Neuronal stem cell (in vitro differentiated cells): ENCODE measurements around the gene SLC49A3.

Experiments
- DNase-seq: peaks from one replicate; pipeline ENCODE4 v3.0.0-alpha.2; 2013; ENCODE audit warnings: low spot score
- H2AFZ ChIP-seq: one replicate; pipeline ENCODE4 v1.6.1; 2013; ENCODE audit warnings: mild to moderate bottlenecking, low read length, inconsistent platforms
- H2AK5ac ChIP-seq: 2 replicates; pipeline ENCODE4 v1.6.1; 2013; ENCODE audit warnings: low read depth, mild to moderate bottlenecking, inconsistent platforms, low read length, moderate library complexity, mixed read lengths
- H2BK120ac ChIP-seq: 2 replicates; pipeline ENCODE4 v1.6.1; 2013; ENCODE audit warnings: low read depth, mild to moderate bottlenecking, inconsistent platforms, low read length, moderate library complexity, mixed read lengths
- H2BK12ac ChIP-seq: one replicate; pipeline ENCODE4 v1.6.1; 2013; ENCODE audit warnings: low read length, inconsistent platforms
- H2BK15ac ChIP-seq: 2 replicates; pipeline ENCODE4 v1.6.1; 2013; ENCODE audit warnings: mild to moderate bottlenecking, low read length, inconsistent platforms, mixed read lengths
- H2BK5ac ChIP-seq: one replicate; pipeline ENCODE4 v1.6.1; 2013; ENCODE audit warnings: inconsistent platforms, mild to moderate bottlenecking, low read length, moderate library complexity
- H3K14ac ChIP-seq: one replicate; pipeline ENCODE4 v1.6.1; 2013; ENCODE audit warnings: low read length, inconsistent platforms
- H3K18ac ChIP-seq: 2 replicates; pipeline ENCODE4 v1.6.1; 2013; ENCODE audit warnings: low read length, inconsistent platforms
- H3K23ac ChIP-seq: 2 replicates; pipeline ENCODE4 v1.6.1; 2013; ENCODE audit warnings: low read depth, mild to moderate bottlenecking, mixed read lengths, low read length, inconsistent platforms; ENCODE audit not compliant: poor library complexity
- H3K27ac ChIP-seq: replicated peaks from 3 replicates; pipeline ENCODE4 v1.5.1; 2013; ENCODE audit warnings: low read length, inconsistent platforms
- H3K27me3 ChIP-seq, 3 experiments: 2 replicates each; pipeline ENCODE4 v1.6.1; 2013; ENCODE audit warnings: low read length in 3 of 3, mild to moderate bottlenecking in 2 of 3, inconsistent platforms in 1 of 3, low read depth in 1 of 3, mixed read lengths in 1 of 3, moderate library complexity in 1 of 3; ENCODE audit not compliant: control insufficient read depth in 3 of 3, insufficient read depth in 3 of 3
- H3K36me3 ChIP-seq, 2 donors: replicated peaks in 1 of 2; 2 replicates each; pipeline ENCODE4 v1.6.1; 2013; ENCODE audit warnings: low read length in 2 of 2; ENCODE audit not compliant: control insufficient read depth in 2 of 2, insufficient read depth in 2 of 2
- H3K4ac ChIP-seq: 2 replicates; pipeline ENCODE4 v1.6.1; 2013; ENCODE audit warnings: inconsistent platforms, mild to moderate bottlenecking, low read length, moderate library complexity
- H3K4me1 ChIP-seq, 2 donors: 1 replicate in 1 of 2; 2 replicates in 1 of 2; pipeline ENCODE4 v1.6.1; 2013; ENCODE audit warnings: low read length in 2 of 2, low read depth in 1 of 2; ENCODE audit not compliant: control insufficient read depth in 2 of 2, insufficient read depth in 1 of 2
- H3K4me2 ChIP-seq: one replicate; pipeline ENCODE4 v1.6.1; 2013; ENCODE audit warnings: mild to moderate bottlenecking, low read length, inconsistent platforms; ENCODE audit not compliant: insufficient read depth, poor library complexity, severe bottlenecking
- H3K4me3 ChIP-seq, 2 donors: 2 replicates each; pipeline ENCODE4 v1.5.1; 2013; ENCODE audit warnings: low read length in 2 of 2, mild to moderate bottlenecking in 2 of 2, inconsistent platforms in 1 of 2, moderate library complexity in 1 of 2
- H3K79me1 ChIP-seq: one replicate; pipeline ENCODE4 v1.6.1; 2013; ENCODE audit warnings: low read depth, mild to moderate bottlenecking, inconsistent platforms, low read length, moderate library complexity
- H3K9ac ChIP-seq: one replicate; pipeline ENCODE4 v1.6.1; 2013; ENCODE audit warnings: mild to moderate bottlenecking, low read depth, low read length, inconsistent platforms; ENCODE audit not compliant: poor library complexity
- H3K9me3 ChIP-seq, 2 donors: replicated peaks in 1 of 2; 2 replicates each; pipeline versions ENCODE3 to v1.6.1; 2013; ENCODE audit warnings: low read length in 2 of 2, mild to moderate bottlenecking in 2 of 2, inconsistent platforms in 1 of 2, low read depth in 1 of 2, mixed read lengths in 1 of 2, moderate library complexity in 1 of 2; ENCODE audit not compliant: control insufficient read depth in 2 of 2, insufficient read depth in 1 of 2
- H4K8ac ChIP-seq: one replicate; pipeline ENCODE4 v1.6.1; 2013; ENCODE audit warnings: low read depth, mild to moderate bottlenecking, inconsistent platforms, low read length, moderate library complexity
- H4K91ac ChIP-seq: one replicate; pipeline ENCODE4 v1.6.1; 2013; ENCODE audit warnings: low read length, low read depth, mild to moderate bottlenecking, inconsistent platforms; ENCODE audit not compliant: poor library complexity
- WGBS, 2 donors: extraction: QIAGEN DNeasy Blood & Tissue Kit; methylation state at CpG; one replicate each; pipeline ENCODE4 v1.1.7; 2013; ENCODE audit warnings: missing lambda C conversion rate in 2 of 2, mixed read lengths in 1 of 2; ENCODE audit not compliant: insufficient read length in 2 of 2, insufficient replicate concordance in 1 of 2; ENCODE audit errors: extremely low coverage in 2 of 2; 5-methylcytosine and 5-hydroxymethylcytosine counted together

The SLC49A3 gene

GRCh38 chr4:679104-679481 is 9.9 kb downstream of the SLC49A3 start:
- no peak overlapping the region for H2BK12ac ChIP-seq
- H3K27ac ChIP-seq: no peak overlapping the region
- H3K79me1 ChIP-seq: peaks cover 4% of the 10 kb centered on the region
- no peak overlapping the region for H3K4ac ChIP-seq
- H2AFZ ChIP-seq: no peak overlapping the region
- no CpG with 5 or more reads among the region's 13 CpGs for WGBS, 2 donors
- no peak overlapping the region for H2BK5ac ChIP-seq
- no peaks in the 10 kb centered on the region for H3K36me3 ChIP-seq
- no peaks in the 10 kb centered on the region for H3K9me3 ChIP-seq
- H3K23ac ChIP-seq: peak overlapping the region; percentile 91
- H4K91ac ChIP-seq: no peak overlapping the region
- peak overlapping the region; percentile 92 for H2BK15ac ChIP-seq
- H3K9ac ChIP-seq: peak overlapping the region; percentile 3
- peak overlapping the region; percentile 99 for H2AK5ac ChIP-seq
- peak overlapping the region; percentile 57 for H3K18ac ChIP-seq
- H4K8ac ChIP-seq: no peak overlapping the region
- peaks cover 11 to 13% of the 10 kb centered on the region in 2 donors for H3K4me1 ChIP-seq
- DNase-seq: no peak
- H3K27me3 ChIP-seq: peaks cover 0 to 9% (median 2%) of the 10 kb centered on the region in 3 experiments
- H2BK120ac ChIP-seq: no peak overlapping the region
- no peak overlapping the region for H3K4me2 ChIP-seq
- no peak overlapping the region for H3K14ac ChIP-seq
- H3K4me3 ChIP-seq: no peak overlapping the region

GRCh38 chr4:678331-679103 is 10.4 kb downstream of the SLC49A3 start:
- H3K14ac ChIP-seq: no peak overlapping the region
- no peak overlapping the region for H2BK120ac ChIP-seq
- no peak overlapping the region for H2BK5ac ChIP-seq
- no peak overlapping the region for H3K4ac ChIP-seq
- no peak overlapping the region for H3K27ac ChIP-seq
- peaks cover 5% of the 10 kb centered on the region for H3K79me1 ChIP-seq
- H3K18ac ChIP-seq: no peak overlapping the region
- H3K4me3 ChIP-seq: no peak overlapping the region
- DNase-seq: no peak
- H3K9me3 ChIP-seq: no peaks in the 10 kb centered on the region
- no peak overlapping the region for H4K91ac ChIP-seq
- peaks cover 11% of the 10 kb centered on the region in 2 donors for H3K4me1 ChIP-seq
- H2AFZ ChIP-seq: no peak overlapping the region
- H3K36me3 ChIP-seq: no peaks in the 10 kb centered on the region
- H3K4me2 ChIP-seq: no peak overlapping the region
- WGBS, 2 donors: no CpG with 5 or more reads among the region's 14 CpGs
- H3K23ac ChIP-seq: peak overlapping the region; percentile 98
- peak overlapping the region; percentile 70 for H3K9ac ChIP-seq
- peak overlapping the region; percentile 92 for H2BK15ac ChIP-seq
- H4K8ac ChIP-seq: no peak overlapping the region
- H2AK5ac ChIP-seq: peak overlapping the region; percentile 99
- peaks cover 0 to 9% (median 2%) of the 10 kb centered on the region in 3 experiments for H3K27me3 ChIP-seq
- no peak overlapping the region for H2BK12ac ChIP-seq

GRCh38 chr4:677431-678293 is 11.3 kb downstream of the SLC49A3 start:
- no peaks in the 10 kb centered on the region for H3K9me3 ChIP-seq
- H3K4me3 ChIP-seq: peak overlapping the region in 1 of 2 donors; percentile 38
- H3K9ac ChIP-seq: peak overlapping the region; percentile 70
- no peak overlapping the region for H3K4me2 ChIP-seq
- H3K27me3 ChIP-seq: peaks cover 0 to 9% (median 2%) of the 10 kb centered on the region in 3 experiments
- H3K4ac ChIP-seq: no peak overlapping the region
- no peak overlapping the region for H2BK120ac ChIP-seq
- H3K4me1 ChIP-seq: peaks cover 16% of the 10 kb centered on the region in 2 donors
- no peak overlapping the region for H4K8ac ChIP-seq
- H4K91ac ChIP-seq: no peak overlapping the region
- peaks cover 0 to 7% of the 10 kb centered on the region in 2 donors for H3K36me3 ChIP-seq
- H2AFZ ChIP-seq: no peak overlapping the region
- H3K18ac ChIP-seq: peak overlapping the region; percentile 80
- peak overlapping the region; percentile 85 for H2BK15ac ChIP-seq
- no peak overlapping the region for H3K27ac ChIP-seq
- no peak for DNase-seq
- peak overlapping the region; percentile 63 for H2AK5ac ChIP-seq
- peak overlapping the region; percentile 82 for H3K14ac ChIP-seq
- H2BK12ac ChIP-seq: no peak overlapping the region
- peak overlapping the region; percentile 13 for H2BK5ac ChIP-seq
- peaks cover 7% of the 10 kb centered on the region for H3K79me1 ChIP-seq
- peak overlapping the region; percentile 98 for H3K23ac ChIP-seq
- WGBS, 2 donors: no CpG with 5 or more reads among the region's 26 CpGs

GRCh38 chr4:676871-677235 is 12.1 kb downstream of the SLC49A3 start:
- no peak overlapping the region for H3K18ac ChIP-seq
- no peak overlapping the region for H4K91ac ChIP-seq
- H3K4me1 ChIP-seq: peaks cover 16% of the 10 kb centered on the region in 2 donors
- no peak overlapping the region for H2BK15ac ChIP-seq
- H3K27ac ChIP-seq: no peak overlapping the region
- H3K14ac ChIP-seq: no peak overlapping the region
- no peak overlapping the region for H3K4me2 ChIP-seq
- no peak overlapping the region for H2BK120ac ChIP-seq
- peaks cover 0 to 9% (median 2%) of the 10 kb centered on the region in 3 experiments for H3K27me3 ChIP-seq
- no peaks in the 10 kb centered on the region for H3K9me3 ChIP-seq
- H3K36me3 ChIP-seq: peaks cover 6 to 15% of the 10 kb centered on the region in 2 donors
- H3K79me1 ChIP-seq: peaks cover 7% of the 10 kb centered on the region
- no peak overlapping the region for H4K8ac ChIP-seq
- no peak overlapping the region for H3K4ac ChIP-seq
- H2AFZ ChIP-seq: no peak overlapping the region
- H2BK12ac ChIP-seq: no peak overlapping the region
- no peak overlapping the region for H2BK5ac ChIP-seq
- no CpG with 5 or more reads among the region's 8 CpGs for WGBS, 2 donors
- H3K4me3 ChIP-seq: no peak overlapping the region
- no peak overlapping the region for H3K23ac ChIP-seq
- no peak overlapping the region for H2AK5ac ChIP-seq
- no peak for DNase-seq
- H3K9ac ChIP-seq: no peak overlapping the region
